HepG2 (cell line): Measurements from ENCODE around the gene SESN3. TPM values are rescaled to one million over a fixed set of nuclear protein-coding genes. Genes with fewer than 3 reads are reported as not detected.

Source experiments
- ATAC-seq: fragments of 200-7000 bp; cut with Tn5 transposase; 3 replicates; pipeline ENCODE4 v1.9.1; 2020; ENCODE audit warnings: mild to moderate bottlenecking, moderate library complexity
- BruUV-seq: library from RNA; stranded (reverse); fragments of 400-500 nt; replicated peaks from 2 replicates; lab custom pipeline; 2021; lab: Mats Ljungman, UMichigan
- CTCF ChIA-PET: fragments of 300-600 bp; formaldehyde crosslinking; extraction: SDS; loops from one replicate; lab custom pipeline; 2021; ENCODE audit warnings: low total read pairs, inconsistent platforms, low intra/inter-chr PET ratio; lab: Yijun Ruan, JAX
- POLR2A ChIA-PET: fragments of 350-600 bp; sonication (Branson Sonifier 250); formaldehyde crosslinking; loops from one replicate; lab custom pipeline; 2020; ENCODE audit warnings: antibody characterized with exemption, inconsistent platforms; lab: Yijun Ruan, JAX
- DNase-seq: peaks from one replicate; pipeline ENCODE4 v3.0.0-alpha.2; 2015; ENCODE audit warnings: low spot score
- FAIRE-seq: peaks from 3 replicates; lab custom pipeline; 2011; peaks lifted over from hg19 to GRCh38; lab: Jason Lieb, UNC
- H2AFZ ChIP-seq: one replicate; pipeline ENCODE4 v1.6.1; 2011; ENCODE audit warnings: low read length, inconsistent platforms
- H3K27ac ChIP-seq: fragments of 300-600 bp; 3 replicates; pipeline ENCODE4 v1.8.0; 2011; ENCODE audit warnings: mixed run types, mild to moderate bottlenecking, mixed read lengths, low read length, inconsistent platforms; ENCODE audit not compliant: insufficient read depth; ENCODE audit errors: extremely low read length
- H3K27me3 ChIP-seq, 2 experiments: fragments of 200-600 bp in 1 of 2; 2 replicates in 1 of 2; 3 replicates in 1 of 2; pipeline versions ENCODE4 v1.6.0 to v1.8.0; 2011; ENCODE audit warnings: low read length in 2 of 2, mild to moderate bottlenecking in 2 of 2, moderate library complexity in 2 of 2, inconsistent platforms in 1 of 2; ENCODE audit not compliant: insufficient read depth in 2 of 2, control insufficient read depth in 1 of 2
- H3K36me3 ChIP-seq, 2 experiments: fragments of 200-600 bp in 1 of 2; replicated peaks in 1 of 2; 2 replicates in 1 of 2; 3 replicates in 1 of 2; pipeline versions ENCODE4 v1.5.1 to v1.8.0; 2011; ENCODE audit warnings: low read length in 2 of 2, inconsistent platforms in 1 of 2; ENCODE audit not compliant: insufficient read depth in 2 of 2, control insufficient read depth in 1 of 2
- H3K4me1 ChIP-seq: 2 replicates; pipeline ENCODE4 v1.5.1; 2012; ENCODE audit warnings: low read length, inconsistent platforms; ENCODE audit not compliant: insufficient read depth
- H3K4me2 ChIP-seq: 2 replicates; pipeline ENCODE4 v1.6.0; 2011; ENCODE audit warnings: low read depth, low read length, inconsistent platforms
- H3K4me3 ChIP-seq, 3 experiments: fragments of 200-600 bp in 1 of 3; sonication (generic), shearing (Covaris generic) in 1 of 3; replicated peaks in 1 of 3; 2 replicates each; pipeline ENCODE4 v1.5.1; 2011 to 2016; ENCODE audit warnings: low read length in 3 of 3, inconsistent platforms in 2 of 3, low read depth in 2 of 3, mild to moderate bottlenecking in 2 of 3, control low read depth in 1 of 3, mixed read lengths in 1 of 3; ENCODE audit not compliant: insufficient read depth in 1 of 3
- H3K79me2 ChIP-seq: one replicate; pipeline ENCODE4 v1.6.1; 2011; ENCODE audit warnings: low read length, inconsistent platforms; ENCODE audit not compliant: insufficient read depth
- H3K9ac ChIP-seq: 2 replicates; pipeline ENCODE4 v1.6.0; 2011; ENCODE audit warnings: mild to moderate bottlenecking, low read depth, low read length, inconsistent platforms; ENCODE audit not compliant: insufficient read depth
- H3K9me3 ChIP-seq: 2 replicates; pipeline ENCODE4 v1.5.1; 2012; ENCODE audit warnings: mild to moderate bottlenecking, low read length
- H4K20me1 ChIP-seq: 2 replicates; pipeline ENCODE4 v1.6.0; 2011; ENCODE audit warnings: inconsistent platforms, mild to moderate bottlenecking, low read length, moderate library complexity; ENCODE audit not compliant: insufficient read depth
- CEBPB ChIP-seq: IDR thresholded peaks from 2 replicates; pipeline ENCODE4 v1.6.1; 2011; ENCODE audit warnings: low read depth, low read length, improper control_type of control experiment, borderline replicate concordance
- CEBPG ChIP-seq: IDR thresholded peaks from 2 replicates; pipeline ENCODE4 v1.6.1; 2016
- JARID2 ChIP-seq: sonication (generic); formaldehyde crosslinking; IDR thresholded peaks from 2 replicates; pipeline ENCODE4 v1.8.1; 2023; ENCODE audit warnings: missing genetic modification reagents, inconsistent platforms; ENCODE audit not compliant: insufficient replicate concordance
- MTA1 ChIP-seq: sonication (generic); formaldehyde crosslinking; IDR thresholded peaks from 2 replicates; pipeline ENCODE4 v1.4.0; 2020; ENCODE audit warnings: missing genetic modification reagents, mild to moderate bottlenecking, borderline replicate concordance
- TGIF2 ChIP-seq: IDR thresholded peaks from 2 replicates; pipeline ENCODE4 v1.6.1; 2016; ENCODE audit warnings: control low read depth, missing compliant biosample characterization
- ZNF790 ChIP-seq: sonication (generic); formaldehyde crosslinking; IDR thresholded peaks from 2 replicates; pipeline ENCODE4 v1.8.0; 2022; ENCODE audit warnings: missing genetic modification reagents, mild to moderate bottlenecking, borderline replicate concordance
- WGBS: methylation state at CpG from one replicate; pipeline ENCODE4 v1.1.6; 2017; ENCODE audit warnings: low lambda C conversion rate; 5-methylcytosine and 5-hydroxymethylcytosine counted together
- in situ Hi-C: cut with HindIII; loops from 2 replicates; pipeline ENCODE4 v1.10.0; 2017; ENCODE audit warnings: low pct_unique_long_range_greater_than_20kb; ENCODE audit not compliant: extremely low pct_ligation_motif_present
- intact Hi-C: fragments of 100-400 bp; cut with micrococcal nuclease; formaldehyde crosslinking; loops from one replicate; pipeline ENCODE4 v1.10.0; 2022; ENCODE audit not compliant: unreplicated experiment
- polyA plus RNA-seq, 8 experiments: library from polyadenylated mRNA; depleted of rRNA in 3 of 8; stranded (reverse) in 7 of 8; unstranded in 1 of 8; fragments of >200 nt; fragmentation: Illumina TruSeq in 4 of 8; extraction: Trizol in 4 of 8; gene quantifications; 2 replicates each; pipeline versions ENCODE4 v1.2.1 to v1.2.3, GENCODE V29; 2011 to 2016; ENCODE audit warnings: low read depth in 4 of 8, missing spikeins in 1 of 8, mixed read lengths in 1 of 8; ENCODE audit not compliant: insufficient read depth in 1 of 8
- total RNA-seq, 5 experiments: library from RNA; depleted of rRNA; stranded (reverse); fragments of >200 nt; fragmentation: Illumina TruSeq; extraction: Trizol; gene quantifications; 2 replicates each; pipeline ENCODE4 v1.2.3, GENCODE V29; 2016; ENCODE audit warnings: low read depth in 1 of 5

The SESN3 gene
- total and polyA plus RNA-seq, 2 of the 13 experiments (the other 11 are each of a cell fraction or from before 2014, with no cell fraction given): 0.53 to 0.86 TPM

DNA sequence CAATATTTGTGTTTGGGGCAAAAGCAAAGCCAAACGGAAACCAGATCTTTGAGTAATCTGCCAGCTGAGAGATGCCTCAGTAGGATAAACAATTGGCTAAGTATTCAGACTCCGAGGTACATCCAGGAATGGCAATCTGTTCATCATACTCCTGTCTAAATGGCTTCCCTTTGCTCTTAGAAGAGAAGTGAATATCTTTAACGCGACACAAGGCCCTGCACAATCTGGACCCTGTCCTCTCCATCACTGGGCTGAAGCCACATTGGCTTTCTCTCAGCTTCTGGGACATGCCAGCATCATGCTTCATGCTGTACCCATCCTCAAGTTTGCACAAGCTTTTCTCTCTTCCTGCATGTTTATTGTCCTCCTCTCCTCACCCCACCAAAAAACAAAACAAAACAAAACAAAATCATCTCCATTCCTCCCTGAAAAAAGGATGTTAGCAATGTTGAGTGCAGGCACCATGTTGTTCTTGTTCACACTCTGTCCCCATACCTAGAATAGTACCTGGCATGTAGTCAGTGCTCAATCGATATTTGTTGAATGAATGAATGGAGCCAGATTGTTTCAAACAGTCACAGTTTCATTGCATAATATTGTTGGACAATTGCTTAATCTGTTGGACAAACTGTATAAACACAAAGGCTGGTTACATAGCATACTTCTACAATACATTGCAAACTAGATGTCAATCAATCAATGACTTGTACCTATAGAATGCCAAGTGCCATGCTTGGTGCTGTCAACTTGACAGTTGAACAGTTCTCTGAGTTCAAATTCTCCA lies 38.2 kb upstream of the SESN3 start:
- ChIA-PET POLR2A (no interaction called here), CTCF (no interaction called here)
- no peaks in the 10 kb centered on the region for H3K79me2 ChIP-seq
- H3K9me3 ChIP-seq: no peaks in the 10 kb centered on the region
- H3K9ac ChIP-seq: no peak overlapping the region
- ATAC-seq (no peak), DNase-seq (no peak), FAIRE-seq (no peak)
- H3K27me3 ChIP-seq: no peaks in the 10 kb centered on the region
- no peaks in the 10 kb centered on the region for H4K20me1 ChIP-seq
- intact Hi-C loops (no loop called here), in situ Hi-C loops (no loop called here)
- WGBS: 50% methylated on average over 5 of the region's 5 CpGs
- no peaks in the 10 kb centered on the region for H3K4me1 ChIP-seq
- H3K4me2 ChIP-seq: no peak overlapping the region
- H3K27ac ChIP-seq: no peak overlapping the region
- H3K4me3 ChIP-seq: no peak overlapping the region
- H2AFZ ChIP-seq: no peak overlapping the region
- no peak for TF ChIP-seq ZNF790
- peak; percentile 76 for TF ChIP-seq CEBPB
- peak; percentile 59 for TF ChIP-seq CEBPG
- no peak for TF ChIP-seq MTA1 (CRISPR knock-in tag)
- no peak for TF ChIP-seq JARID2
- H3K36me3 ChIP-seq: no peaks in the 10 kb centered on the region
- BruUV-seq: no TSS peak

DNA sequence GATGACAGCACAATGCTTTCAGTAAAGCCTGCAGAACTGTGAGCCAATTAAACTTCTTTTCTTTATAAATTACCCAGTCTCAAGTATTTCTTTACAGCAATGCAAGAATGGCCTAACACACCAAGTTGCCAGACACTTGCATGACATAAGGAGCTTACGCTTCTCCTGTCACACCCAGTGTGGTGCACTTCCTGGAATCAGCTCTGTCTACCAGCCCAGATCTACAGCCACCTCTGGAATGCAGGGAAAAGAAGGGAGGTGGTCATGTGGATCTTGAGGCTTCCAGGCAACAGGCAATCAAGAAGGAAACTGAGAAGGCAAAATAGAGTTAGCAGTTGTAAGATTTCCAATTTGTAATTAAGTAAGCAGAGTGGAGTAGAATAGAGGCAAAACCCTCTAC lies 37.4 kb upstream of the SESN3 start:
- in situ Hi-C loops: no loop called here
- Histone ChIP-seq H3K79me2 (no peaks in the 10 kb centered on the region), H3K36me3 (no peaks in the 10 kb centered on the region), H2AFZ (no peak overlapping the region)
- TF ChIP-seq TGIF2: no peak
- TF ChIP-seq, all 625 proteins: peak for 0
- H3K9ac ChIP-seq: no peak overlapping the region
- no peak for FAIRE-seq
- H3K4me2 ChIP-seq: no peak overlapping the region
- no peak for DNase-seq
- H3K4me1 ChIP-seq: no peaks in the 10 kb centered on the region
- ChIA-PET POLR2A (no interaction called here), CTCF (no interaction called here)
- H3K9me3 ChIP-seq: no peaks in the 10 kb centered on the region
- 88% methylated on average over 1 of the region's 1 CpG for WGBS
- ATAC-seq: no peak
- intact Hi-C loops: no loop called here
- H3K27ac ChIP-seq: no peak overlapping the region
- BruUV-seq: no TSS peak
- H4K20me1 ChIP-seq: no peaks in the 10 kb centered on the region
- H3K4me3 ChIP-seq: no peak overlapping the region
- H3K27me3 ChIP-seq: no peaks in the 10 kb centered on the region
